H9 (cell line): ENCODE measurements around the gene GSKIP. TPM values are rescaled to one million over a fixed set of nuclear protein-coding genes. Genes with fewer than 3 reads are reported as not detected.
A peak's percentile ranks its signal among the peaks of the same experiment; 100 is the strongest.

Source experiments
- DNase-seq: peaks from one replicate; pipeline ENCODE4 v3.0.0-alpha.2; 2017
- H2AFZ ChIP-seq: one replicate; pipeline ENCODE4 v1.6.1; 2013; ENCODE audit warnings: mild to moderate bottlenecking, low read length, control low read depth, moderate library complexity
- H2AK5ac ChIP-seq: 2 replicates; pipeline ENCODE4 v1.6.1; 2013; ENCODE audit warnings: low read length, control low read depth, mixed read lengths; ENCODE audit not compliant: insufficient read length
- H2BK120ac ChIP-seq: one replicate; pipeline ENCODE4 v1.6.1; 2013; ENCODE audit warnings: low read depth, mild to moderate bottlenecking, low read length, control low read depth, inconsistent platforms; ENCODE audit not compliant: poor library complexity, severe bottlenecking
- H2BK12ac ChIP-seq: 2 replicates; pipeline ENCODE4 v1.6.1; 2013; ENCODE audit warnings: low read length, control low read depth, mixed read lengths, low read depth; ENCODE audit not compliant: insufficient read length
- H2BK15ac ChIP-seq: 2 replicates; pipeline ENCODE4 v1.6.1; 2013; ENCODE audit warnings: low read depth, low read length, control low read depth
- H2BK20ac ChIP-seq: one replicate; pipeline ENCODE4 v1.6.1; 2013; ENCODE audit warnings: low read depth, mild to moderate bottlenecking, low read length, control low read depth, inconsistent platforms; ENCODE audit not compliant: poor library complexity, severe bottlenecking
- H2BK5ac ChIP-seq: 2 replicates; pipeline ENCODE4 v1.6.1; 2013; ENCODE audit warnings: low read length, control low read depth, mixed read lengths; ENCODE audit not compliant: insufficient read length
- H3K14ac ChIP-seq: 2 replicates; pipeline ENCODE4 v1.6.1; 2013; ENCODE audit warnings: low read length, control low read depth; ENCODE audit not compliant: insufficient read depth
- H3K18ac ChIP-seq: 2 replicates; pipeline ENCODE4 v1.6.1; 2013; ENCODE audit warnings: low read depth, mild to moderate bottlenecking, mixed read lengths, low read length, control low read depth; ENCODE audit not compliant: insufficient read length
- H3K23ac ChIP-seq: 2 replicates; pipeline ENCODE4 v1.6.1; 2013; ENCODE audit warnings: low read length, control low read depth, mixed read lengths, low read depth; ENCODE audit not compliant: insufficient read length
- H3K23me2 ChIP-seq: 2 replicates; pipeline ENCODE4 v1.6.1; 2013; ENCODE audit warnings: low read depth, mild to moderate bottlenecking, mixed read lengths, low read length, control low read depth; ENCODE audit not compliant: insufficient read length, poor library complexity, severe bottlenecking
- H3K27ac ChIP-seq: 2 replicates; pipeline ENCODE4 v1.5.1; 2013; ENCODE audit warnings: low read length, control low read depth, mixed read lengths, low read depth; ENCODE audit not compliant: insufficient read length
- H3K27me3 ChIP-seq: 2 replicates; pipeline ENCODE4 v1.6.1; 2013; ENCODE audit warnings: low read length, control low read depth, inconsistent platforms; ENCODE audit not compliant: insufficient read depth
- H3K4ac ChIP-seq: 2 replicates; pipeline ENCODE4 v1.6.1; 2013; ENCODE audit warnings: low read depth, mild to moderate bottlenecking, control low read depth, inconsistent platforms, low read length, moderate library complexity
- H3K4me1 ChIP-seq: 2 replicates; pipeline ENCODE4 v1.6.1; 2013; ENCODE audit warnings: low read length, control low read depth, inconsistent platforms; ENCODE audit not compliant: insufficient read depth
- H3K4me2 ChIP-seq: 2 replicates; pipeline ENCODE4 v1.6.1; 2013; ENCODE audit warnings: low read length, control low read depth, mixed read lengths; ENCODE audit not compliant: insufficient read length, insufficient read depth
- H3K56ac ChIP-seq: 2 replicates; pipeline ENCODE4 v1.6.1; 2013; ENCODE audit warnings: low read depth, mild to moderate bottlenecking, mixed read lengths, low read length, control low read depth; ENCODE audit not compliant: insufficient read length
- H3K79me1 ChIP-seq: 2 replicates; pipeline ENCODE4 v1.6.1; 2013; ENCODE audit warnings: low read depth, mild to moderate bottlenecking, moderate library complexity, low read length, control low read depth, inconsistent platforms; ENCODE audit not compliant: insufficient read depth, poor library complexity, severe bottlenecking
- H3K79me2 ChIP-seq: 2 replicates; pipeline ENCODE4 v1.6.1; 2013; ENCODE audit warnings: low read length, control low read depth, inconsistent platforms; ENCODE audit not compliant: insufficient read depth
- H3K9ac ChIP-seq: 2 replicates; pipeline ENCODE4 v1.6.1; 2013; ENCODE audit warnings: low read length, control low read depth, mixed read lengths; ENCODE audit not compliant: insufficient read length; ENCODE audit errors: extremely low read depth
- H3K9me3 ChIP-seq: one replicate; pipeline ENCODE4 v1.6.1; 2013; ENCODE audit warnings: low read depth, low read length, inconsistent platforms; ENCODE audit not compliant: control insufficient read depth
- H3T11ph ChIP-seq: one replicate; pipeline ENCODE4 v1.6.1; 2013; ENCODE audit warnings: mild to moderate bottlenecking, low read length, control low read depth, inconsistent platforms
- H4K20me1 ChIP-seq: one replicate; pipeline ENCODE4 v1.6.1; 2013; ENCODE audit not compliant: control insufficient read depth, insufficient read length, insufficient read depth
- H4K5ac ChIP-seq: 2 replicates; pipeline ENCODE4 v1.6.1; 2013; ENCODE audit warnings: low read depth, mild to moderate bottlenecking, mixed read lengths, low read length, control low read depth; ENCODE audit not compliant: insufficient read length
- H4K8ac ChIP-seq: replicated peaks from 2 replicates; pipeline ENCODE4 v1.6.1; 2013; ENCODE audit warnings: low read length, control low read depth, mixed read lengths, low read depth; ENCODE audit not compliant: insufficient read length
- H4K91ac ChIP-seq: 2 replicates; pipeline ENCODE4 v1.6.1; 2013; ENCODE audit warnings: low read depth, mild to moderate bottlenecking, moderate library complexity, mixed read lengths, low read length, control low read depth; ENCODE audit not compliant: insufficient read length
- H3K27ac Mint-ChIP-seq, 3 experiments: 2 replicates in 2 of 3; 3 replicates in 1 of 3; pipeline ENCODE4 v1.8.0; 2020 to 2021; ENCODE audit warnings: mixed read lengths in 3 of 3, mild to moderate bottlenecking in 1 of 3, moderate library complexity in 1 of 3
- H3K27me3 Mint-ChIP-seq: 2 replicates; pipeline ENCODE4 v1.8.0; 2021; ENCODE audit warnings: low read depth, mild to moderate bottlenecking, moderate library complexity, mixed read lengths
- H3K36me3 Mint-ChIP-seq, 3 experiments: 2 replicates in 2 of 3; 3 replicates in 1 of 3; pipeline ENCODE4 v1.8.0; 2020 to 2021; ENCODE audit warnings: low read depth in 3 of 3, mixed read lengths in 3 of 3; ENCODE audit not compliant: insufficient read depth in 1 of 3
- H3K4me1 Mint-ChIP-seq, 2 experiments: 2 replicates each; pipeline ENCODE4 v1.8.0; 2020; ENCODE audit warnings: mixed read lengths in 2 of 2
- H3K4me3 Mint-ChIP-seq, 2 experiments: 2 replicates in 1 of 2; 3 replicates in 1 of 2; pipeline ENCODE4 v1.8.0; 2020 to 2021; ENCODE audit warnings: mild to moderate bottlenecking in 2 of 2, mixed read lengths in 2 of 2, moderate library complexity in 1 of 2
- H3K9me3 Mint-ChIP-seq, 2 experiments: 2 replicates in 1 of 2; 3 replicates in 1 of 2; pipeline ENCODE4 v1.8.0; 2020; ENCODE audit warnings: mild to moderate bottlenecking in 2 of 2, mixed read lengths in 2 of 2, moderate library complexity in 1 of 2
- WGBS: extraction: QIAGEN DNeasy Blood & Tissue Kit; methylation state at CpG from one replicate; pipeline ENCODE4 v1.1.7; 2013; ENCODE audit warnings: missing lambda C conversion rate, low lambda C conversion rate, mixed read lengths; ENCODE audit not compliant: insufficient read length; ENCODE audit errors: extremely low coverage; 5-methylcytosine and 5-hydroxymethylcytosine counted together
- total RNA-seq: library from RNA; stranded (reverse); gene quantifications from 2 replicates; pipeline ENCODE4 v1.2.1, GENCODE V29; 2021
- TF ChIP-seq, protein P1 (sequence below): fragments of 200-600 bp; sonication (generic); conservative IDR thresholded peaks from 3 replicates; pipeline ENCODE4 v1.8.0; 2021; ENCODE audit warnings: antibody characterized with exemption, mild to moderate bottlenecking

Gene GSKIP
- total RNA-seq, 1 experiment from 2014 or later = 28.6 TPM

DNA sequence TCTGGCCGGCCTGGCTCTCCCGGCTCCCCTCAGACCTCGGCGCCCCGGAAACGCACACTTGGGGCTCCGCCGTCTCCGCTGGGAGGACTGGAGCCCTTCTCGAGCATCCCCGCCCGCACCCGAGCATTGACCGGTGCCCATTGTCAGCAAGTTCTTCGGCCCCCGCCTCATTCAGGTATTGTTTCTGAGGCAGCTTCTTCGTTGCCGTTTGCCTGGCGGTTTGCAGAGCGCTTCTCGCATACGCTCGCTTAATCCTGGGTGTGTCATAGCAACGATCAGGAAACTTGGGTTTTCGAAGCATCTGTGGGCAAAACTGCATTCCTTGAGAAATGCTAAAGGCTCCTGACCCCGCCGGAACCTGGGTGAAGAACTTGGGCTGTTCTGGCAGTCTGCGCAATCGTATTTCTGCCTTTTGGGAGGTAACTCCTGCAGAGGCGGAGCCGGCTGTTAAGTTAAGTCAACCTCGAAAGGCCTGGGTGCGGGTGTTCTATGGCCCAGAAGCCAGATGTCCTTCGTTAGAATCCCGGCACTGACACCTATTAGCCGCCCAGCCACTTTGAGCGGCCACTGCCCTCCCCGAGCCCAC is 518 bp downstream of the GSKIP start:
- Histone ChIP-seq H3K79me2 (peaks cover 15% of the 10 kb centered on the region; the same call in 1 of the 2 replicates), H4K5ac (no peak overlapping the region), H2AK5ac (no peak overlapping the region), H3K4me1 (peaks cover 2% of the 10 kb centered on the region; the same call in 1 of the 2 replicates), H4K8ac (no peak overlapping the region), H3K23me2 (peaks cover 15% of the 10 kb centered on the region), H2AFZ (no peak overlapping the region), H3K9ac (peak overlapping the region; percentile 87), H3K14ac (peak overlapping the region; percentile 24; the same call in 1 of the 2 replicates), H4K91ac (no peak overlapping the region), H4K20me1 (no peaks in the 10 kb centered on the region), H3K9me3 (no peaks in the 10 kb centered on the region), H3K27me3 (no peaks in the 10 kb centered on the region), H3K23ac (no peak overlapping the region), H3K27ac (no peak overlapping the region), H3T11ph (no peak overlapping the region), H2BK20ac (no peak overlapping the region), H2BK15ac (no peak overlapping the region), H3K18ac (peak overlapping the region; percentile 13), H3K4me2 (peak overlapping the region; percentile 95), H3K56ac (no peak overlapping the region), H2BK5ac (no peak overlapping the region), H2BK120ac (no peak overlapping the region), H2BK12ac (no peak overlapping the region), H3K79me1 (peaks cover 7% of the 10 kb centered on the region), H3K4ac (no peak overlapping the region)
- Mint-ChIP-seq H3K9me3 (peaks cover 3 to 5% of the 10 kb centered on the region in 2 experiments; a peak in 4 of 5 replicates), H3K4me1 (peaks cover 42 to 49% of the 10 kb centered on the region in 2 experiments), H3K36me3 (peaks cover 7 to 12% (median 7%) of the 10 kb centered on the region in 3 experiments; a peak in 6 of 7 replicates), H3K4me3 (peak overlapping the region; percentile 79 to 87), H3K27me3 (no peaks in the 10 kb centered on the region), H3K27ac (peak overlapping the region; percentile 21 to 87 (median 23); a peak in 4 of 7 replicates)
- WGBS = no CpG with 5 or more reads among the region's 38 CpGs
- TF ChIP-seq, protein P1, sequence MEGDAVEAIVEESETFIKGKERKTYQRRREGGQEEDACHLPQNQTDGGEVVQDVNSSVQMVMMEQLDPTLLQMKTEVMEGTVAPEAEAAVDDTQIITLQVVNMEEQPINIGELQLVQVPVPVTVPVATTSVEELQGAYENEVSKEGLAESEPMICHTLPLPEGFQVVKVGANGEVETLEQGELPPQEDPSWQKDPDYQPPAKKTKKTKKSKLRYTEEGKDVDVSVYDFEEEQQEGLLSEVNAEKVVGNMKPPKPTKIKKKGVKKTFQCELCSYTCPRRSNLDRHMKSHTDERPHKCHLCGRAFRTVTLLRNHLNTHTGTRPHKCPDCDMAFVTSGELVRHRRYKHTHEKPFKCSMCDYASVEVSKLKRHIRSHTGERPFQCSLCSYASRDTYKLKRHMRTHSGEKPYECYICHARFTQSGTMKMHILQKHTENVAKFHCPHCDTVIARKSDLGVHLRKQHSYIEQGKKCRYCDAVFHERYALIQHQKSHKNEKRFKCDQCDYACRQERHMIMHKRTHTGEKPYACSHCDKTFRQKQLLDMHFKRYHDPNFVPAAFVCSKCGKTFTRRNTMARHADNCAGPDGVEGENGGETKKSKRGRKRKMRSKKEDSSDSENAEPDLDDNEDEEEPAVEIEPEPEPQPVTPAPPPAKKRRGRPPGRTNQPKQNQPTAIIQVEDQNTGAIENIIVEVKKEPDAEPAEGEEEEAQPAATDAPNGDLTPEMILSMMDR = no peak
- DNase-seq = peak; percentile 46
